Neural progenitor cell (in vitro differentiated cells): Measurements from ENCODE around the gene BCAT1. TPM values are rescaled to one million over a fixed set of nuclear protein-coding genes. Genes with fewer than 3 reads are reported as not detected.

ENCODE experiments used
- DNase-seq: peaks from one replicate; pipeline ENCODE4 v3.0.0-alpha.2; 2016; ENCODE audit warnings: low spot score
- H2AFZ ChIP-seq: fragments of 200-600 bp; sonication (generic); replicated peaks from 2 replicates; pipeline ENCODE4 v1.6.1; 2016; ENCODE audit warnings: antibody characterized with exemption
- H3F3A ChIP-seq: fragments of 200-600 bp; sonication (generic); 2 replicates; pipeline ENCODE4 v1.6.1; 2016; ENCODE audit warnings: antibody characterized with exemption, low read depth
- H3K27ac ChIP-seq: fragments of 200-600 bp; sonication (generic); 2 replicates; pipeline ENCODE4 v1.5.1; 2016; ENCODE audit warnings: mild to moderate bottlenecking
- H3K27me3 ChIP-seq: fragments of 200-600 bp; sonication (generic); 2 replicates; pipeline ENCODE4 v1.6.1; 2016; ENCODE audit warnings: mild to moderate bottlenecking, moderate library complexity
- H3K36me3 ChIP-seq: fragments of 200-600 bp; sonication (generic); 2 replicates; pipeline ENCODE4 v1.5.1; 2016
- H3K4me1 ChIP-seq: fragments of 200-600 bp; sonication (generic); 2 replicates; pipeline ENCODE4 v1.6.1; 2016; ENCODE audit warnings: mixed run types
- H3K4me2 ChIP-seq: fragments of 200-600 bp; sonication (generic); 2 replicates; pipeline ENCODE4 v1.6.1; 2016
- H3K4me3 ChIP-seq: fragments of 200-600 bp; sonication (generic); 2 replicates; pipeline ENCODE4 v1.5.1; 2016
- H3K79me2 ChIP-seq: fragments of 200-600 bp; sonication (generic); 2 replicates; pipeline ENCODE4 v1.6.1; 2016; ENCODE audit warnings: low read depth
- H3K9ac ChIP-seq: fragments of 200-600 bp; sonication (generic); 2 replicates; pipeline ENCODE4 v1.6.1; 2016
- H3K9me3 ChIP-seq: fragments of 200-600 bp; sonication (generic); 2 replicates; pipeline ENCODE4 v1.5.1; 2016; ENCODE audit warnings: low read depth
- H4K20me1 ChIP-seq: fragments of 200-600 bp; sonication (generic); 2 replicates; pipeline ENCODE4 v1.6.1; 2016; ENCODE audit warnings: low read depth
- H3K27ac Mint-ChIP-seq: 3 replicates; pipeline ENCODE4 v1.8.0; 2021; ENCODE audit warnings: mixed read lengths
- H3K27me3 Mint-ChIP-seq: 2 replicates; pipeline ENCODE4 v1.8.0; 2022; ENCODE audit warnings: low read depth, mild to moderate bottlenecking, inconsistent platforms, moderate library complexity, mixed read lengths; ENCODE audit not compliant: insufficient read depth
- H3K36me3 Mint-ChIP-seq: 3 replicates; pipeline ENCODE4 v1.8.0; 2021; ENCODE audit warnings: mixed read lengths
- H3K4me1 Mint-ChIP-seq: 3 replicates; pipeline ENCODE4 v1.8.0; 2021; ENCODE audit warnings: mixed read lengths
- H3K4me3 Mint-ChIP-seq: 3 replicates; pipeline ENCODE4 v1.8.0; 2021; ENCODE audit warnings: mild to moderate bottlenecking, moderate library complexity, mixed read lengths
- H3K9me3 Mint-ChIP-seq: 3 replicates; pipeline ENCODE4 v1.8.0; 2020; ENCODE audit warnings: mixed read lengths
- CTCF ChIP-seq: fragments of 200-600 bp; sonication (generic); IDR thresholded peaks from 2 replicates; pipeline ENCODE4 v1.5.1; 2017; ENCODE audit warnings: antibody characterized with exemption, mild to moderate bottlenecking
- EZH2 ChIP-seq: fragments of 200-600 bp; sonication (generic); IDR thresholded peaks from 2 replicates; pipeline ENCODE4 v1.6.1; 2017; ENCODE audit warnings: antibody characterized with exemption, mild to moderate bottlenecking, moderate library complexity
- EZH2phosphoT487 ChIP-seq: fragments of 200-600 bp; sonication (generic); IDR thresholded peaks from 2 replicates; pipeline ENCODE4 v1.6.1; 2017; ENCODE audit warnings: antibody characterized with exemption
- total RNA-seq: library from RNA; depleted of rRNA; stranded (reverse); fragments of >200 nt; gene quantifications from 2 replicates; pipeline ENCODE4 v1.2.3, GENCODE V29; 2015; ENCODE audit warnings: low replicate concordance

Gene BCAT1
- total RNA-seq, 1 donor from 2014 or later, result 287 TPM

- Mint-ChIP-seq H3K4me1 (peaks cover 41% of the 10 kb centered on the region), H3K9me3 (peaks cover 8% of the 10 kb centered on the region), H3K27me3 (no peaks in the 10 kb centered on the region), H3K36me3 (peaks cover 1% of the 10 kb centered on the region), H3K27ac (peak overlapping the region; percentile 25), H3K4me3 (peak overlapping the region; percentile 5)
- Histone ChIP-seq H3K9ac (no peak overlapping the region), H4K20me1 (no peaks in the 10 kb centered on the region), H3K4me2 (peak overlapping the region; percentile 33), H3K27me3 (no peaks in the 10 kb centered on the region), H3K4me1 (peaks cover 34% of the 10 kb centered on the region), H3K79me2 (no peaks in the 10 kb centered on the region), H3K36me3 (no peaks in the 10 kb centered on the region), H2AFZ (peak overlapping the region; percentile 26), H3K9me3 (no peaks in the 10 kb centered on the region), H3K27ac (peak overlapping the region; percentile 51), H3F3A (peaks cover 24% of the 10 kb centered on the region), H3K4me3 (no peak overlapping the region)
- TF ChIP-seq CTCF (no peak), EZH2 (no peak), EZH2phosphoT487 (no peak)
- DNase-seq, result no peak
Observed at GRCh38 chr12:24776861-24777260, 172.0 kb downstream of the BCAT1 start.

GRCh38 chr12:24775073-24775472 lies 173.8 kb downstream of the BCAT1 start:
- Mint-ChIP-seq H3K27ac (peak overlapping the region; percentile 6), H3K9me3 (peaks cover 8% of the 10 kb centered on the region), H3K4me1 (peaks cover 41% of the 10 kb centered on the region), H3K36me3 (peaks cover 1% of the 10 kb centered on the region), H3K27me3 (no peaks in the 10 kb centered on the region), H3K4me3 (no peak overlapping the region)
- Histone ChIP-seq H3F3A (peaks cover 24% of the 10 kb centered on the region), H3K27ac (no peak overlapping the region), H3K27me3 (no peaks in the 10 kb centered on the region), H3K79me2 (no peaks in the 10 kb centered on the region), H3K4me1 (peaks cover 34% of the 10 kb centered on the region), H3K9me3 (no peaks in the 10 kb centered on the region), H2AFZ (peak overlapping the region; percentile 64), H3K4me3 (no peak overlapping the region), H3K4me2 (no peak overlapping the region), H3K9ac (no peak overlapping the region), H3K36me3 (no peaks in the 10 kb centered on the region), H4K20me1 (no peaks in the 10 kb centered on the region)
- no peak for TF ChIP-seq EZH2phosphoT487
- TF ChIP-seq EZH2, result no peak
- TF ChIP-seq CTCF, result no peak
- DNase-seq, result no peak

- H3K27me3 Mint-ChIP-seq, result no peaks in the 10 kb centered on the region
- H3K4me2 ChIP-seq, result no peak overlapping the region
- DNase-seq, result no peak
- peaks cover 34% of the 10 kb centered on the region for H3K4me1 ChIP-seq
- no peak overlapping the region for H3K4me3 Mint-ChIP-seq
- no peak overlapping the region for H3K9ac ChIP-seq
- H3K36me3 ChIP-seq, result no peaks in the 10 kb centered on the region
- no peak overlapping the region for H3K27ac ChIP-seq
- H3F3A ChIP-seq, result peaks cover 24% of the 10 kb centered on the region
- H3K4me3 ChIP-seq, result no peak overlapping the region
- no peaks in the 10 kb centered on the region for H4K20me1 ChIP-seq
- H3K27ac Mint-ChIP-seq, result no peak overlapping the region
- H3K9me3 Mint-ChIP-seq, result peaks cover 10% of the 10 kb centered on the region
- H3K79me2 ChIP-seq, result no peaks in the 10 kb centered on the region
- TF ChIP-seq CTCF (no peak), EZH2phosphoT487 (no peak), EZH2 (no peak)
- H3K4me1 Mint-ChIP-seq, result peaks cover 41% of the 10 kb centered on the region
- H2AFZ ChIP-seq, result no peak overlapping the region
- H3K36me3 Mint-ChIP-seq, result peaks cover 1% of the 10 kb centered on the region
- H3K27me3 ChIP-seq, result no peaks in the 10 kb centered on the region
- no peaks in the 10 kb centered on the region for H3K9me3 ChIP-seq
Observed at GRCh38 chr12:24773996-24774395, 174.9 kb downstream of the BCAT1 start.
